Measurements from ENCODE around the gene SSBP4.

GRCh38 chr19:18477042-18477779 lies 58.0 kb downstream of the SSBP4 start:
- TF ChIP-seq EZH2 (IDR thresholded peaks at IDR 0.05; ENCODE audit: borderline replicate concordance, low read depth, low read length, severe bottlenecking): no peak
- no peak for TF ChIP-seq POLR2A (IDR thresholded peaks at IDR 0.05; ENCODE audit: low read depth, low read length)
